Type B pancreatic cell (in vitro differentiated cells): ENCODE data around the gene TMEM167A. TPM values are rescaled to one million over a fixed set of nuclear protein-coding genes. Genes with fewer than 3 reads are reported as not detected.

Source experiments
- DNase-seq: peaks from one replicate; pipeline ENCODE4 v3.0.0; 2021; ENCODE audit warnings: mixed read lengths; ENCODE audit not compliant: unreplicated experiment; ENCODE audit errors: extremely low spot score
- H3K27ac Mint-ChIP-seq: 2 replicates; pipeline ENCODE4 v1.8.0; 2021; ENCODE audit warnings: mild to moderate bottlenecking, mixed read lengths
- H3K27me3 Mint-ChIP-seq: 2 replicates; pipeline ENCODE4 v1.8.0; 2021; ENCODE audit warnings: mixed read lengths
- H3K36me3 Mint-ChIP-seq: 2 replicates; pipeline ENCODE4 v1.8.0; 2021; ENCODE audit warnings: mixed read lengths
- H3K4me1 Mint-ChIP-seq: one replicate; pipeline ENCODE4 v1.8.0; 2021; ENCODE audit warnings: mixed read lengths; ENCODE audit not compliant: unreplicated experiment
- H3K4me3 Mint-ChIP-seq: 2 replicates; pipeline ENCODE4 v1.8.0; 2021; ENCODE audit warnings: mild to moderate bottlenecking, mixed read lengths
- H3K9me3 Mint-ChIP-seq: 2 replicates; pipeline ENCODE4 v1.8.0; 2021; ENCODE audit warnings: mixed read lengths
- long read RNA-seq: library from polyadenylated mRNA; unstranded; transcript quantifications from one replicate; pipeline ENCODE4 v2.0.0, GENCODE V29; 2020
- total RNA-seq: library from RNA; stranded (reverse); gene quantifications from 2 replicates; pipeline ENCODE4 v1.2.1, GENCODE V29; 2021; ENCODE audit warnings: low replicate concordance
- TF ChIP-seq, protein P1 (sequence below): fragments of 200-600 bp; sonication (generic); conservative IDR thresholded peaks from 2 replicates; pipeline ENCODE4 v1.5.0; 2021; ENCODE audit warnings: antibody characterized with exemption, mild to moderate bottlenecking

Gene TMEM167A, protein sequence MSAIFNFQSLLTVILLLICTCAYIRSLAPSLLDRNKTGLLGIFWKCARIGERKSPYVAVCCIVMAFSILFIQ
- 107 and 124 TPM in 2 replicates for total RNA-seq
- long read RNA-seq, full-length matches to known transcripts = 135 of 174 reads
- long read RNA-seq, partial matches to known transcripts = 5 of 174 reads
- long read RNA-seq, other reads (novel, unspliced or antisense) = 34 of 174 reads

DNA sequence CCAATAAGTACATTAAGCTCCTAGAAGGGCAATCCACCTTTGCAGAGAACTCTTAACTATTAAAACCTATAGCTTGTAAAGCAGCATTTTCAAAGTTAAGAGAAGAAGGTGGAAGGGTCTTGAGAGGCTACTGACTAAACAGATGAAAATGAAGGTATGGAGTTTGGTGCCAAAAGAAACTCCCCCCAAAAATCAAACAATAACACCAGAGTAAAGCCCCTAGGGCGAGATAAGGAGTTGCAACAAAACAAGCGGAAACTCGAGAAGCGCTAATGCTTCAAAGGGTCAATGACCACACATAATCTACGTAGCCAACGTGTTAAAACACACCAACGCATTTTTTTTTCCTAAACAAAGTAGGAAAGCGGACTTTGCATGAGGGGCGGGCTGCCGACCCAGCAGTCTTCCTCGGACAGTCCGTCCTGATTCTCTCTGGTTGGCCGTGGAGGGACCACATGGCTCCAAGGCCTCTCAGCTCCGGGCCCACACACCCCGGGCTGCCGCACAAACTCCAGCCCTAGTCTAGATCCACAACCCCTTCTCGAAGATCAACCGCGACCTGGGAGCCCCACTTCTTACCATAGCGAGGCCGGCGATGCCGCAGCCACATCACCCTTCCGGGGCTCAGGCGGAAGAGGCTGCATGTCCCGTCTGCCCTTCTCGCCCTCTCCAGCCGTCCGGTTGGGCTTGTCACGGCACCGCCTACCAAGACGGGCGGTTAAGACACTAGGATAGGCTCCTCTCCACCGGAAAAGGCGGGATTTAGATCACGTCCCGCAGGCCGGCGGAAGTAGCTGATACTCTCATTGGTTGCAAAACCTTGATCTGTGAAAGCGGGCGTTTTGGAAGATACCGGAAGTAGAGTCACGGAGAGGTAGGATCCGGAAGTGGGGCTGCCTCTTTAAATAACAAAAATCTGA is at the start of gene TMEM167A, which contains the start of gene XRCC4:
Gene TMEM167A, minus strand, starts transcription at position 653 of the 920 bp plus-strand sequence. Its CDS starts 71 bp downstream, at position 582.
Gene XRCC4, plus strand, starts transcription at position 806 of the 920 bp plus-strand sequence. CDS start 27,373 bp downstream, outside the sequence.
- no peaks in the 10 kb centered on the region for H3K27me3 Mint-ChIP-seq
- peak within 1 kb of the TSS; percentile 96 for H3K27ac Mint-ChIP-seq
- H3K9me3 Mint-ChIP-seq = no peaks in the 10 kb centered on the region
- DNase-seq = peak; percentile 92
- peaks cover 22% of the 10 kb centered on the region for H3K36me3 Mint-ChIP-seq
- peak within 1 kb of the TSS; percentile 99 for H3K4me3 Mint-ChIP-seq
- H3K4me1 Mint-ChIP-seq = peaks cover 31% of the 10 kb centered on the region
- TF ChIP-seq, protein P1, sequence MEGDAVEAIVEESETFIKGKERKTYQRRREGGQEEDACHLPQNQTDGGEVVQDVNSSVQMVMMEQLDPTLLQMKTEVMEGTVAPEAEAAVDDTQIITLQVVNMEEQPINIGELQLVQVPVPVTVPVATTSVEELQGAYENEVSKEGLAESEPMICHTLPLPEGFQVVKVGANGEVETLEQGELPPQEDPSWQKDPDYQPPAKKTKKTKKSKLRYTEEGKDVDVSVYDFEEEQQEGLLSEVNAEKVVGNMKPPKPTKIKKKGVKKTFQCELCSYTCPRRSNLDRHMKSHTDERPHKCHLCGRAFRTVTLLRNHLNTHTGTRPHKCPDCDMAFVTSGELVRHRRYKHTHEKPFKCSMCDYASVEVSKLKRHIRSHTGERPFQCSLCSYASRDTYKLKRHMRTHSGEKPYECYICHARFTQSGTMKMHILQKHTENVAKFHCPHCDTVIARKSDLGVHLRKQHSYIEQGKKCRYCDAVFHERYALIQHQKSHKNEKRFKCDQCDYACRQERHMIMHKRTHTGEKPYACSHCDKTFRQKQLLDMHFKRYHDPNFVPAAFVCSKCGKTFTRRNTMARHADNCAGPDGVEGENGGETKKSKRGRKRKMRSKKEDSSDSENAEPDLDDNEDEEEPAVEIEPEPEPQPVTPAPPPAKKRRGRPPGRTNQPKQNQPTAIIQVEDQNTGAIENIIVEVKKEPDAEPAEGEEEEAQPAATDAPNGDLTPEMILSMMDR = no peak

DNA sequence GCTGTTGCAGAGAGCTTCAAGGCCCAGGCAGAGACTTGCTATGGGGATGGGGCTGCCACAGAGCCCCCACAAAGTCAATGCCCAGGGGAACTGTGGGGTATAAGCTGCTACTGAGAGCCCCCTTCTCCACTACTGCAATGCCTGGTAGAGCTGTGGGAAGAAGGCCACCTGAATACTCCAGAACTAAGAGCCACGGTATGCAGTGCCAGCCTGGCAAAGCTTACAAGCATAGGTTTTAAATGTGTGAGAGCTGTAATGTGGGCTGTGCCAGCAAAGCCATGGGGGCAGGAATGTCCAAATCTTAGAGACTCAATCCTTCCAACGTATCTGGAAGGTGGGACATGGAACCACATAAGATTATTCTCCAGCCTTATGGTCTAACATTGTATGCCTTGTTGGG is 49.3 kb upstream of the TMEM167A start:
- no peak overlapping the region for H3K4me3 Mint-ChIP-seq
- H3K27me3 Mint-ChIP-seq = no peaks in the 10 kb centered on the region
- H3K27ac Mint-ChIP-seq = no peak overlapping the region
- TF ChIP-seq, protein P1 = no peak
- no peaks in the 10 kb centered on the region for H3K4me1 Mint-ChIP-seq
- H3K36me3 Mint-ChIP-seq = peaks cover 19% of the 10 kb centered on the region
- no peaks in the 10 kb centered on the region for H3K9me3 Mint-ChIP-seq
- DNase-seq = no peak

DNA sequence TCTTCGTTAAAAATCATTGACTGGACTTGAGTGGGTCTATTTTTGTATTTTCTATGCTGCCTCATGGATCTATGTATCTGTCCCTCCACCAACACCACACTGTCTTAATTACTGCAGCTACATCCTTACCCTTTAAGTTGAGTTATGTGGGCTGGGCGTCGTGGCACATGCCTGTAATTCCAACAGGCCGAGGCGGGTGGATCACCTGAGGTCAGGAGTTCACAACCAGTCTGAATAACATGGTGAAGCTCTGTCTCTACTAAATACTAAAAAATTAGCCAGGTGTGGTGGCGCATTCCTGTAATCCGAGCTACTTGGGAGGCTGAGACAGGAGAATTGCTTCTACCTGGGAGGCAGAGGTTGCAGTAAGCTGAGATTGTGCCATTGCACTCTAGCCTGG is 48.4 kb upstream of the TMEM167A start:
- peaks cover 22% of the 10 kb centered on the region for H3K36me3 Mint-ChIP-seq
- no peak overlapping the region for H3K4me3 Mint-ChIP-seq
- no peak for DNase-seq
- no peaks in the 10 kb centered on the region for H3K4me1 Mint-ChIP-seq
- no peak overlapping the region for H3K27ac Mint-ChIP-seq
- TF ChIP-seq, protein P1 = no peak
- H3K27me3 Mint-ChIP-seq = no peaks in the 10 kb centered on the region
- peaks cover 6% of the 10 kb centered on the region for H3K9me3 Mint-ChIP-seq

DNA sequence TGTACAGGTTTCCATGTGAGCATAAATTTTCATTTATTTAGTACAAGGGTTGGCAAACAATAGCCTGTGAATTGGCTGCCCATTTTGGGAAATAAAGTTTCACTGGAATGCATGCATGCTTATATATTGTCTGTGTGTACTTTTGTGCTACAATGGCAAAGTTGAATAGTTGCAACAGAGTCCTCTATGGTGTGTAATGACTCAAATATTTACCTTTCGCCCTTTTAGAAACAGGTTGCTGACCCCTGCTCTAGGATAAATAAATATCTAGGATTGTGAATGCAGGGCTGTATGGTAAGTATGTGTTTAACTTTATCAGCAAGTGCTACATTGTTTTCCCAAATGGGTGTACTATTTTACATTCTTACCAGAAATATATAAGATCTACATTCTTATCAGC is 47.4 kb upstream of the TMEM167A start:
- DNase-seq = no peak
- TF ChIP-seq, protein P1 = no peak
- Mint-ChIP-seq H3K36me3 (peaks cover 18% of the 10 kb centered on the region), H3K4me1 (no peaks in the 10 kb centered on the region), H3K27ac (no peak overlapping the region), H3K4me3 (no peak overlapping the region), H3K9me3 (peaks cover 6% of the 10 kb centered on the region), H3K27me3 (no peaks in the 10 kb centered on the region)

DNA sequence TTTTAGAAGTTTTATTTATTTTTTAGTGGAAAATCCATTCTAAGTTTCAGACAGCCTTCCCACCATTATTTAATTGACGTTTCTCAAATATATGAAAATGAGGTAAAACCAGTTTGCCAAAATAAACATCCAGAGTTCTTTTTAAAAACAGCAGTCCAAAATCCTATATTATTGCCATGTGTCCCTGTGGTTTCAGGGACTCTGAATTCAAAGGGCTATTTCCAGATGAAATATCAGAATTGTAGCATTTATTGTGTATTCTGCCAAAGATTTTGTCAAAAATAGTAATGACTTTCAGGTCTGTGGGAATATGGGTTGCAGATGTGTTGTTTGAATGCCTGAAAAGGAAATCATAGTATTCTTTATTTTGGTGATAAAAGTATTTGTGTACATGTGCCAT is 41.8 kb upstream of the TMEM167A start:
- Mint-ChIP-seq H3K27ac (no peak overlapping the region), H3K27me3 (no peaks in the 10 kb centered on the region), H3K36me3 (peaks cover 17% of the 10 kb centered on the region), H3K4me3 (no peak overlapping the region), H3K9me3 (peaks cover 10% of the 10 kb centered on the region), H3K4me1 (no peaks in the 10 kb centered on the region)
- DNase-seq = no peak
- TF ChIP-seq, protein P1 = no peak
